DOHH2 (cell line): ENCODE data around the gene TBC1D2B.

Source experiments
- H3F3A ChIP-seq: fragments of 200-600 bp; sonication (generic), shearing (Covaris generic); 2 replicates; pipeline ENCODE4 v1.6.0; 2016; ENCODE audit warnings: antibody characterized with exemption, mild to moderate bottlenecking; ENCODE audit not compliant: control insufficient read depth, insufficient read depth
- H3K27ac ChIP-seq: fragments of 200-600 bp; sonication (generic); 2 replicates; pipeline ENCODE4 v1.5.1; 2014; ENCODE audit warnings: low read depth, mild to moderate bottlenecking, low read length, moderate library complexity
- H3K27me3 ChIP-seq: fragments of 200-600 bp; sonication (generic); 2 replicates; pipeline ENCODE4 v1.6.1; 2014; ENCODE audit warnings: mild to moderate bottlenecking, low read length, mixed read lengths; ENCODE audit not compliant: control insufficient read depth
- H3K36me3 ChIP-seq: fragments of 200-600 bp; sonication (generic); 2 replicates; pipeline ENCODE4 v1.6.1; 2014; ENCODE audit warnings: mild to moderate bottlenecking, low read length, moderate library complexity, mixed read lengths; ENCODE audit not compliant: control insufficient read depth
- H3K4me1 ChIP-seq: fragments of 200-600 bp; sonication (generic); 2 replicates; pipeline ENCODE4 v1.6.1; 2014; ENCODE audit warnings: mild to moderate bottlenecking, low read length, mixed read lengths; ENCODE audit not compliant: control insufficient read depth
- H3K4me2 ChIP-seq: fragments of 200-600 bp; sonication (generic); 2 replicates; pipeline ENCODE4 v1.6.0; 2014; ENCODE audit warnings: mild to moderate bottlenecking, low read length, moderate library complexity
- H3K4me3 ChIP-seq: fragments of 200-600 bp; sonication (generic); 2 replicates; pipeline ENCODE4 v1.5.1; 2014; ENCODE audit warnings: mild to moderate bottlenecking, low read length, mixed read lengths
- H3K79me2 ChIP-seq: fragments of 200-600 bp; sonication (generic); 2 replicates; pipeline ENCODE4 v1.6.1; 2014; ENCODE audit warnings: mild to moderate bottlenecking, low read length, mixed read lengths; ENCODE audit not compliant: control insufficient read depth
- H3K9me2 ChIP-seq: fragments of 200-600 bp; sonication (generic); replicated peaks from 2 replicates; pipeline ENCODE4 v1.6.1; 2014; ENCODE audit warnings: mild to moderate bottlenecking, low read length, mixed read lengths; ENCODE audit not compliant: control insufficient read depth
- H3K9me3 ChIP-seq: fragments of 200-600 bp; sonication (generic); 2 replicates; pipeline ENCODE4 v1.6.1; 2014; ENCODE audit warnings: antibody characterized with exemption, low read length, mixed read lengths; ENCODE audit not compliant: control insufficient read depth, insufficient read depth
- H4K20me1 ChIP-seq: fragments of 200-600 bp; sonication (generic); 2 replicates; pipeline ENCODE4 v1.6.0; 2014; ENCODE audit warnings: low read depth, mild to moderate bottlenecking, antibody characterized with exemption, low read length, moderate library complexity; ENCODE audit not compliant: control insufficient read depth, insufficient read depth
- CTCF ChIP-seq: fragments of 200-600 bp; sonication (generic); IDR thresholded peaks from one replicate; pipeline ENCODE4 v1.5.1; 2014; ENCODE audit warnings: antibody characterized with exemption, mild to moderate bottlenecking, low read depth, low read length; ENCODE audit not compliant: poor library complexity, severe bottlenecking
- EZH2phosphoT487 ChIP-seq: fragments of 200-600 bp; sonication (generic); IDR thresholded peaks from 2 replicates; pipeline ENCODE4 v1.6.1; 2017; ENCODE audit warnings: borderline replicate concordance, mild to moderate bottlenecking, antibody characterized with exemption, low read length, moderate library complexity, mixed read lengths

The TBC1D2B gene

GRCh38 chr15:78050826-78051225 lies 26.7 kb downstream of the TBC1D2B start:
- Histone ChIP-seq H4K20me1 (no peaks in the 10 kb centered on the region), H3F3A (no peaks in the 10 kb centered on the region), H3K9me2 (no peaks in the 10 kb centered on the region), H3K4me3 (no peak overlapping the region), H3K27ac (no peak overlapping the region), H3K79me2 (peaks cover 6% of the 10 kb centered on the region), H3K9me3 (no peaks in the 10 kb centered on the region), H3K36me3 (peaks cover 15% of the 10 kb centered on the region), H3K4me1 (peaks cover 12% of the 10 kb centered on the region), H3K4me2 (no peak overlapping the region), H3K27me3 (no peaks in the 10 kb centered on the region)
- TF ChIP-seq EZH2phosphoT487, result no peak
- TF ChIP-seq CTCF, result no peak

DNA sequence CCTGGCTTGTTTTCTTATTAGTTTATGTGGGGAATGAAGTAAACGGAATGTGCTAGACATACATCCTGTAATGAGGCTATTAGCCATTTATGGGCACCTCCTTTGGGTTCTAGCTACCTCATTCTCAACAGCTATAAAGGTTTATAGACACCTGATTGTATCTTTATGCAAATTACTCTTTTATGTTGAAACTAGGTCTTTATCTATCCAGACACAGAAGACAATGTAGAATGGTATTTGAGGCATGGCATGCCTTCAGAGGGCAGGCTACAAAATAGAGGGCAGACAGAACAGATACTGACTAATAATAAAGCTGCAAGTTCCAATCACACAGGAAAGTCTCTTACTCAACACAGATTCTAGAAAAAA lies 27.1 kb downstream of the TBC1D2B start:
- Histone ChIP-seq H3K36me3 (peaks cover 15% of the 10 kb centered on the region), H4K20me1 (no peaks in the 10 kb centered on the region), H3K27me3 (no peaks in the 10 kb centered on the region), H3K4me3 (no peak overlapping the region), H3K9me2 (no peaks in the 10 kb centered on the region), H3K79me2 (peaks cover 2% of the 10 kb centered on the region), H3K9me3 (no peaks in the 10 kb centered on the region), H3K27ac (no peak overlapping the region), H3F3A (no peaks in the 10 kb centered on the region), H3K4me1 (peaks cover 12% of the 10 kb centered on the region), H3K4me2 (no peak overlapping the region)
- TF ChIP-seq CTCF (no peak), EZH2phosphoT487 (no peak)

DNA sequence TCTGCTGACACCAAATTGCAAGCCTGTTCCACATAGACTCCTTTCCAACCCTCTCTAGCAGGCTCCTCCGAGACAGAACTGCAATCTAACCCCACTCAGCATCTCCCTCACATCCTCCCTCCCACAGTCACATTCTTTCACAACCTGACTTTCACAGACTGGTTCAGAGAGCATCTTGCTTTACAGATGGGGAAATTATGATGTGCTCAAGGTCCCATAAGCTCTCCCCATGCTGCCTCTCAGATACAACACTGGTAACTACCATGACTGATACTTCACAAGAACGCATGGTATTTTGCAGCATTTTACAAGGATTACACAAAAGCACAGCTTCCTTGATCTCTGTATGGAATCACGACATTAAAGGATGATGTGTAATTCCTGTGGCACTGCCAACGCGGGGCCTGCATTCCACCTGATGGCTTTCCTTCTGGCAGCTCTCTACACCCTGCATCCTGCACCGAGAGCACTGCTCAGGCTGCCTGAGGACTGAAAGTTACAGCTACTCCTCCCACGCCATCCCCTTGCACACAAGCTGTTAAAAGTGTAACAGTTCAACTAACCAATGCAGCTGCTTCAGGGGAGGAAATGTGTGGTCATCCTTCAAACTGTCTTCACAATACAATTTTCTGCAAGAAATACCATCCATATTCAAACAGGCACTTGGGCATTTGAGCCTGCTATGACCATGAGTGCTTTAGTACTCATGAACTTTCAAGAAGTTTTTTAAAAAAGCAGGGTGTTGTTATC lies 27.6 kb downstream of the TBC1D2B start:
- H3K9me2 ChIP-seq, result no peaks in the 10 kb centered on the region
- H3K4me1 ChIP-seq, result peaks cover 12% of the 10 kb centered on the region
- no peaks in the 10 kb centered on the region for H4K20me1 ChIP-seq
- TF ChIP-seq EZH2phosphoT487, result no peak
- no peaks in the 10 kb centered on the region for H3K79me2 ChIP-seq
- no peaks in the 10 kb centered on the region for H3K9me3 ChIP-seq
- no peaks in the 10 kb centered on the region for H3F3A ChIP-seq
- H3K27ac ChIP-seq, result no peak overlapping the region
- no peaks in the 10 kb centered on the region for H3K27me3 ChIP-seq
- peaks cover 15% of the 10 kb centered on the region for H3K36me3 ChIP-seq
- no peak overlapping the region for H3K4me3 ChIP-seq
- H3K4me2 ChIP-seq, result no peak overlapping the region

DNA sequence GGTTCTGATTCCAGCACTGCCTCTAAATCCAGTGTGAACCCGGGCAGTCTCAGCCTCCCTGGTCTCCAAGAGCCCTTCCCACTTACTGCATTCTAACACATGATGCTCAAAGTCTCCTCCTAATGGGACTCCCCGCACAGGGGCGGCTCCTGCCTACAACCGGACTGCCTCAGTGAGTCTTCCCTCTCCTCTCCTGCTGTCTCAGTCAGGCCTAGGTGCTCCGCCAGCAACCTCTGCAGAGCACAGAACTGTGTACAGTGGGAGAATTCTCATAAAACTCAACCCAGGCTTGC lies 28.9 kb downstream of the TBC1D2B start:
- H3K9me2 ChIP-seq, result no peaks in the 10 kb centered on the region
- H3K4me3 ChIP-seq, result no peak overlapping the region
- no peaks in the 10 kb centered on the region for H3F3A ChIP-seq
- H3K4me2 ChIP-seq, result no peak overlapping the region
- H3K79me2 ChIP-seq, result no peaks in the 10 kb centered on the region
- H3K27ac ChIP-seq, result no peak overlapping the region
- H4K20me1 ChIP-seq, result no peaks in the 10 kb centered on the region
- no peak for TF ChIP-seq EZH2phosphoT487
- no peaks in the 10 kb centered on the region for H3K9me3 ChIP-seq
- no peaks in the 10 kb centered on the region for H3K27me3 ChIP-seq
- peaks cover 15% of the 10 kb centered on the region for H3K36me3 ChIP-seq
- H3K4me1 ChIP-seq, result peaks cover 12% of the 10 kb centered on the region
